A673 (cell line): Measurements from ENCODE around the gene PNPLA5. TPM values are rescaled to one million over a fixed set of nuclear protein-coding genes. Genes with fewer than 3 reads are reported as not detected.

Experiments
- BruUV-seq: library from RNA; stranded (reverse); fragments of 400-500 nt; replicated peaks from 2 replicates; lab custom pipeline; 2021; lab: Mats Ljungman, UMichigan
- CTCF ChIA-PET: fragments of 300-600 bp; sonication (Branson Sonifier 250); formaldehyde crosslinking; loops from one replicate; lab custom pipeline; 2022; ENCODE audit warnings: antibody characterized with exemption; lab: Charles Lee
- POLR2A ChIA-PET: fragments of 300-600 bp; sonication (Branson Sonifier 250); formaldehyde crosslinking; loops from one replicate; lab custom pipeline; 2022; ENCODE audit warnings: antibody characterized with exemption; ENCODE audit not compliant: low non-redundant PET; lab: Charles Lee
- DNase-seq: peaks from one replicate; pipeline ENCODE4 v3.0.0-alpha.2; 2015; ENCODE audit warnings: low spot score
- H3K27ac ChIP-seq: fragments of 200-600 bp; sonication (generic); 2 replicates; pipeline ENCODE4 v1.5.1; 2016; ENCODE audit warnings: mixed run types, low read depth, mild to moderate bottlenecking, mixed read lengths, antibody characterized with exemption, low read length; ENCODE audit not compliant: poor library complexity, severe bottlenecking
- H3K27me3 ChIP-seq: fragments of 200-600 bp; sonication (generic); replicated peaks from 2 replicates; pipeline ENCODE4 v1.6.1; 2017; ENCODE audit warnings: mixed run types, low read depth, mild to moderate bottlenecking, mixed read lengths, antibody characterized with exemption, low read length; ENCODE audit not compliant: insufficient read depth, poor library complexity
- H3K36me3 ChIP-seq: fragments of 200-600 bp; sonication (generic); 2 replicates; pipeline ENCODE4 v1.6.1; 2016; ENCODE audit warnings: mixed run types, mild to moderate bottlenecking, mixed read lengths, antibody characterized with exemption, low read length; ENCODE audit not compliant: insufficient read depth, poor library complexity, severe bottlenecking
- H3K4me1 ChIP-seq: fragments of 200-600 bp; sonication (generic); 2 replicates; pipeline ENCODE4 v1.6.1; 2017; ENCODE audit warnings: mixed run types, mild to moderate bottlenecking, mixed read lengths, antibody characterized with exemption, low read length; ENCODE audit not compliant: insufficient read depth, poor library complexity, severe bottlenecking
- H3K4me3 ChIP-seq: fragments of 200-600 bp; sonication (generic); 2 replicates; pipeline ENCODE4 v1.5.1; 2016; ENCODE audit warnings: low read depth, mixed run types, mild to moderate bottlenecking, mixed read lengths, low read length; ENCODE audit not compliant: poor library complexity, severe bottlenecking
- H3K9me3 ChIP-seq: fragments of 200-600 bp; sonication (generic); 2 replicates; pipeline ENCODE4 v1.6.1; 2016; ENCODE audit warnings: mixed run types, low read depth, mild to moderate bottlenecking, mixed read lengths, antibody characterized with exemption, low read length; ENCODE audit not compliant: poor library complexity, severe bottlenecking
- EZH2 ChIP-seq: fragments of 200-600 bp; sonication (generic); IDR thresholded peaks from 2 replicates; pipeline ENCODE4 v1.6.1; 2017; ENCODE audit warnings: borderline replicate concordance, low read depth, mild to moderate bottlenecking, mixed read lengths, antibody characterized with exemption, low read length; ENCODE audit not compliant: poor library complexity, severe bottlenecking
- intact Hi-C: fragments of 100-400 bp; cut with micrococcal nuclease; formaldehyde crosslinking; loops from one replicate; pipeline ENCODE4 v1.10.0; 2022; ENCODE audit not compliant: unreplicated experiment
- total RNA-seq: library from RNA; stranded (reverse); gene quantifications from 2 replicates; pipeline ENCODE4 v1.2.3, GENCODE V29; 2021
- TF ChIP-seq, protein P1 (sequence below): fragments of 300-800, 200-600 bp; sonication (generic); conservative IDR thresholded peaks from 2 replicates; pipeline ENCODE4 v1.5.1; 2017; ENCODE audit warnings: low read depth, mild to moderate bottlenecking, antibody characterized with exemption, low read length, moderate library complexity, mixed read lengths

PNPLA5 gene
- total RNA-seq, 1 experiment from 2014 or later = not detected

DNA sequence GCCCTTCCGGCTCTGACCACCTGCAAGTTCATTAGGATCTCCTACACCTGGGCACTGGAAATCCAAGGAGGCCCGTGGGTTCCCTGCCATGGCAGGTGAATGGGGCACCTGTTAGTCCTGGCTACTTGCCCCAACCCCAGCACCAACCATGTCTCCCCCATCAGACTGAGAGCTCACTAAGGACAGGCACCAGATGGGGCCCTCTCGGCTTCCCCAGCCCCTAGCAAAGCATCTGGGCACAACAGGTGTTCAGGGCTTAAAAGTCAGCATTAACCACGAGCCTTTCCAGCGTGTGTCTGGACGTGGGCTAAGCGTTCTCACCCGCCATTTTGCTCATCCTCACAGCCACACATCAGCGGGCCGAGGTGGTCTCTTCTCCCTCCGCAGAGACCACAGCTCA is 31.7 kb downstream of the PNPLA5 start:
- CTCF ChIA-PET = no interaction called here
- no peaks in the 10 kb centered on the region for H3K36me3 ChIP-seq
- BruUV-seq = no TSS peak
- POLR2A ChIA-PET = no interaction called here
- peaks cover 50% of the 10 kb centered on the region for H3K27me3 ChIP-seq
- H3K27ac ChIP-seq = no peak overlapping the region
- no peaks in the 10 kb centered on the region for H3K9me3 ChIP-seq
- H3K4me3 ChIP-seq = no peak overlapping the region
- TF ChIP-seq, protein P1, sequence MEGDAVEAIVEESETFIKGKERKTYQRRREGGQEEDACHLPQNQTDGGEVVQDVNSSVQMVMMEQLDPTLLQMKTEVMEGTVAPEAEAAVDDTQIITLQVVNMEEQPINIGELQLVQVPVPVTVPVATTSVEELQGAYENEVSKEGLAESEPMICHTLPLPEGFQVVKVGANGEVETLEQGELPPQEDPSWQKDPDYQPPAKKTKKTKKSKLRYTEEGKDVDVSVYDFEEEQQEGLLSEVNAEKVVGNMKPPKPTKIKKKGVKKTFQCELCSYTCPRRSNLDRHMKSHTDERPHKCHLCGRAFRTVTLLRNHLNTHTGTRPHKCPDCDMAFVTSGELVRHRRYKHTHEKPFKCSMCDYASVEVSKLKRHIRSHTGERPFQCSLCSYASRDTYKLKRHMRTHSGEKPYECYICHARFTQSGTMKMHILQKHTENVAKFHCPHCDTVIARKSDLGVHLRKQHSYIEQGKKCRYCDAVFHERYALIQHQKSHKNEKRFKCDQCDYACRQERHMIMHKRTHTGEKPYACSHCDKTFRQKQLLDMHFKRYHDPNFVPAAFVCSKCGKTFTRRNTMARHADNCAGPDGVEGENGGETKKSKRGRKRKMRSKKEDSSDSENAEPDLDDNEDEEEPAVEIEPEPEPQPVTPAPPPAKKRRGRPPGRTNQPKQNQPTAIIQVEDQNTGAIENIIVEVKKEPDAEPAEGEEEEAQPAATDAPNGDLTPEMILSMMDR = no peak
- no peak for TF ChIP-seq EZH2
- H3K4me1 ChIP-seq = no peaks in the 10 kb centered on the region
- DNase-seq = no peak
- intact Hi-C loops = no loop called here

- BruUV-seq = no TSS peak
- Histone ChIP-seq H3K4me3 (no peak overlapping the region), H3K4me1 (no peaks in the 10 kb centered on the region), H3K27me3 (peaks cover 45% of the 10 kb centered on the region), H3K27ac (no peak overlapping the region), H3K36me3 (no peaks in the 10 kb centered on the region), H3K9me3 (no peaks in the 10 kb centered on the region)
- DNase-seq = no peak
- POLR2A ChIA-PET = no interaction called here
- intact Hi-C loops = no loop called here
- TF ChIP-seq EZH2 = no peak
- TF ChIP-seq, protein P1 = no peak
- CTCF ChIA-PET = no interaction called here
These were observed 32.2 kb downstream of the PNPLA5 start for GRCh38 chr22:43859621-43860020.

DNA sequence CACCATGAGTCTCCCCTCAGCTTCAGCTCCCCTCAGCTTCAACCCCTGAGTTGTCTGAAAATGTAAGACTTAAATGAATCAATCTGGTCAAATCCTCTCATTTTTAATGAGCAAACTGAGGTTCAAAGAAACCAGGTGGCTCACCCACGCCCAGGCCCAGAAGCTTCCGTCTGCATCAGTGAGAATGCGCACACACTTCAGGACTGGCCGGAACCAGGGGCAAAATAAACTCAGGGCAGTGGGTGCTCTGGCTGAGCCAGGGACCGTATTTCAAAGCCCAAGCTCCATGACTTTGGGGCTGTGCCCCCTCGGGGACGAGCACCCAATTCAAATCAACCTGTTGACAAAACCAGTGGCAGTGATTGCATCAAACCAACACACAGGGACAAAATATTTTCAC is 32.6 kb downstream of the PNPLA5 start:
- H3K4me1 ChIP-seq = no peaks in the 10 kb centered on the region
- intact Hi-C loops = no loop called here
- H3K27ac ChIP-seq = no peak overlapping the region
- no peak for DNase-seq
- peaks cover 41% of the 10 kb centered on the region for H3K27me3 ChIP-seq
- POLR2A ChIA-PET = no interaction called here
- no peaks in the 10 kb centered on the region for H3K9me3 ChIP-seq
- TF ChIP-seq, protein P1 = no peak
- TF ChIP-seq EZH2 = no peak
- no TSS peak for BruUV-seq
- H3K36me3 ChIP-seq = no peaks in the 10 kb centered on the region
- H3K4me3 ChIP-seq = no peak overlapping the region
- CTCF ChIA-PET = no interaction called here
